GM19467 (cell line): ENCODE data around the gene GPA33.

Experiments
- ATAC-seq: cut with Tn5 transposase; IDR thresholded peaks from one replicate; pipeline ENCODE4 v1.9.1; 2021; ENCODE audit warnings: mild to moderate bottlenecking, moderate library complexity; ENCODE audit not compliant: unreplicated experiment

The GPA33 gene

GRCh38 chr1:167090314-167090942 is at the start of gene GPA33:
TSS of gene GPA33 (minus strand) at chr1:167090377. CDS start at chr1:167090287, 90 bp downstream.
- ATAC-seq: peak; percentile 54

- ATAC-seq: no peak
Measured at GRCh38 chr1:167138703-167139102, 48.5 kb upstream of the GPA33 start.

GRCh38 chr1:167137793-167138510 is 47.8 kb upstream of the GPA33 start:
- no peak for ATAC-seq

GRCh38 chr1:167137332-167137781 is 47.2 kb upstream of the GPA33 start:
- ATAC-seq: no peak

GRCh38 chr1:167136806-167137205 is 46.6 kb upstream of the GPA33 start:
- no peak for ATAC-seq

- no peak for ATAC-seq
Measured at GRCh38 chr1:167136191-167136614, 46.0 kb upstream of the GPA33 start.

GRCh38 chr1:167135281-167135840 is 45.2 kb upstream of the GPA33 start:
- no peak for ATAC-seq

- no peak for ATAC-seq
Measured at GRCh38 chr1:167132301-167133010, 42.3 kb upstream of the GPA33 start.

GRCh38 chr1:167130829-167131510 is 40.8 kb upstream of the GPA33 start:
- ATAC-seq: no peak

- no peak for ATAC-seq
Measured at GRCh38 chr1:167128261-167129227, 38.4 kb upstream of the GPA33 start.

GRCh38 chr1:167127661-167128060 is 37.5 kb upstream of the GPA33 start:
- no peak for ATAC-seq

- no peak for ATAC-seq
Measured at GRCh38 chr1:167127236-167127635, 37.1 kb upstream of the GPA33 start.

GRCh38 chr1:167126811-167127210 is 36.6 kb upstream of the GPA33 start:
- ATAC-seq: no peak

GRCh38 chr1:167126317-167126716 is 36.1 kb upstream of the GPA33 start:
- ATAC-seq: no peak

GRCh38 chr1:167122568-167122967 is 32.4 kb upstream of the GPA33 start:
- no peak for ATAC-seq

- no peak for ATAC-seq
Measured at GRCh38 chr1:167122121-167122480, 31.9 kb upstream of the GPA33 start.

- ATAC-seq: no peak
Measured at GRCh38 chr1:167121375-167122120, 31.4 kb upstream of the GPA33 start.

- ATAC-seq: no peak
Measured at GRCh38 chr1:167120899-167121298, 30.7 kb upstream of the GPA33 start.

GRCh38 chr1:167119696-167120095 is 29.5 kb upstream of the GPA33 start:
- no peak for ATAC-seq
